GM10847 (cell line): ENCODE measurements around the gene RTP3.

Experiments used
- POLR2A ChIP-seq: IDR thresholded peaks from 2 replicates; pipeline ENCODE4 v1.6.1; 2011; ENCODE audit not compliant: insufficient read length; ENCODE audit errors: extremely low read depth

Gene RTP3

GRCh38 chr3:46495901-46496456 lies 1.8 kb upstream of the RTP3 start:
- no peak for TF ChIP-seq POLR2A

DNA sequence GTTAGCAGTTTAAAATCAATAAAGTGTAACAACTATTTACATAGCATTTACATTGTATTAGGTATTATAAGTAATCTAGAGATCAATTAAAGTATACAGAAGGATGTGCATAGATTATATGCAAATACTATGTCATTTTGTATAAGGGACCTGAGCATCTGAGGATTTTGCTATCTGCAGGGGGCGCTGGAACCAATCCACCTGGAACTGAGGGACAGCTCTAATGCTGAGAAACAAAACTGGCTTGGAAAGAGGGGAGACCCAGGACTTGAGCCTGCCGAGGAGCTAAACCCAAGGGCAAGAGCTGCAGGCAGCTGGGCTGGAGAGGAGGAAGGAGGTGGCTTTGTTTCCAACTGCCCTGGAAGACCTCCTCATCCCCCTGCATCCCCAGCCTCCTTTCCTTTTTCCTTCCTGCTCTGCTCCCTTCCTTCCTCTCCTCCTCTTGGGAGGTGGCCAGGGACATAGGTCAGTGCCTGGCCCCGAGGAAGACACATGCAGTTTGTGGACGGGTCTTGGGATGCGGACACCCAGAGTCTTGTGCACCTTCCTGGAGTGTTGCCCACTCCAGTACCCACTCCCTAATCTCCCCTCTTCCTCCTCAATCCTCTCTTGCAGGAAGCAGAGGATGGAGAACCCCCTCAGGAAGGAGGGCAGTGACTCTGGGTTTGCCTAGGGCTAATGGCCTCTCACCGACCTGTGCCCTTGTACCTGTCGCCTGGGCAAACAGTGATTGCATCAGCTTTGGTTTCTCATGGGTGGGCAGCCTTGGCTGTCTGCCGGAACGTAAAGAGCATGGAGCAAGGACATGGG lies 825 bp upstream of the RTP3 start:
- TF ChIP-seq POLR2A: no peak

DNA sequence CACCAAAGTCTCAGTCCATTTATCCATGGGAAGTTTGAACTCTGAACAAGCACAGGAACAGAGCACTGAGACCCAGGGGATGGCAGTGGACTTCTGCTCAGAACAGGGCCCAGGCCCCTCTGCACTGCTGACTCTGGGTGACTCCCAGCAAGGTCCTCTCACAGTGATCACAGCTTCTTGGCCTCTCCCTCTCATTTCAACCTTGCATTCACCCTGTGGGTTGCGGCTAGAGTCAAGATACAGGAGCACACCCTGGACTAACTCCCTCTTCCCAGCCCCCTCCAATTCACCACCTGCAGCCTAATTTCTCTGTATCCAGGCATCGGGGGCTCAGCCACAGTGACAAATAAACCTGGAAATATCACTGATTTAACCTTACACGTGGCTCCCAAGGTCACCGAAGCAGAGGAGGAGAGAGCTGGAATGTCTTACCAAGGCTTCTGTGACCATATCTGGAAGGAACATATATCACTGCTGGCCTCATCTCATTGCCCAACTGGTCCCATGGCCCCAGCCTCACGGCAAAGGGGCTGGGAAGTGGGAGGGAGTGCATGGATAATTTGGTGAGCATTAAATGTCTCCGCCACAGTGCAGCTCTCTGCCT lies 1.2 kb downstream of the RTP3 start:
- no peak for TF ChIP-seq POLR2A

DNA sequence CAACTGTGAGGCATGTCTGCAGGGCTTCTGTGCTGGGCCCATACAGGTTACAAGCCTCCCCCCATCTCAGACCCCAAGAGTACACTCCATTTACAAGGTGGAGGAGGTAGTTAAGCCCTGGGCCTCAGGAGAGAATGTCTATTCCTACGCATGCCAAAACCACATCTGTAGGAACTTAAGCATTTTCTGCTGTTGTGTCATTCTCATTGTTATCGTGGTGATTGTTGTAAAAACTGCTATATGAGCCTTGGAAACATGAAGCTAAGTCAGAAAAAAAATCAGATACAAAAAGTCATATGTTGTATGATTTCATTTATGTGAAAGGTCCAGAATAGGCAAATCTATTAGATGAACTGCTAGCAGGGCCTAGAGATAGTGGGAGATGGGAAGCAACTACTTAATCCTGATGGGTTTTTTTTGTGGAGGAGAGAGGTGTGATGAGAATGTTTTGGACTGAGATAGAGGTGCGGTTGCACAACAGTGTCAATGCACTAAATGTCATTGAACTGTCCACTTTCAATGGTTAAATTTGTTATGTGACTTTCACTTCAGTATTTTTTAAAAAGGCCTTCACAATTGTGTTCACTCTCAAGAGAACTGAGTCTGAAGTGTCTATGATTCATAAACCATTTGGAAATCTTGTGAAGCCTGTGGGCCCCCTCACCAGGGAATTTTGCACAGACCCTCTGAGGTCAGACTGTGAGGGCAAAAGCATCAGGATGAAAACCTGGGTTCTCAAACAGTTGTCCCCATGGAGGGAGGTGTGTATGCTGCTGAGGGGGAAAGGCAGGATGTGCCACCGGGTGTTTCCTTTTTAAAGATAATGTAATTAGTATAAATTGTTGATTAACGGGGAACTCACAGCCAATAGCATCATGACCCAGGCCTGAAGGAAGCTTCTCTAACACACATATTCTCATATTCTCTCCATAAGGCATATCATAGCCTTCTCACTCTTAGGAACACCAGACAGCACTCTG lies 3.2 kb downstream of the RTP3 start:
- TF ChIP-seq POLR2A: no peak

GRCh38 chr3:46501702-46502101 lies 3.9 kb downstream of the RTP3 start:
- no peak for TF ChIP-seq POLR2A

- TF ChIP-seq POLR2A: no peak
Observed at GRCh38 chr3:46503200-46503874, 5.6 kb downstream of the RTP3 start.

GRCh38 chr3:46504789-46505188 lies 7.0 kb downstream of the RTP3 start:
- TF ChIP-seq POLR2A: no peak

DNA sequence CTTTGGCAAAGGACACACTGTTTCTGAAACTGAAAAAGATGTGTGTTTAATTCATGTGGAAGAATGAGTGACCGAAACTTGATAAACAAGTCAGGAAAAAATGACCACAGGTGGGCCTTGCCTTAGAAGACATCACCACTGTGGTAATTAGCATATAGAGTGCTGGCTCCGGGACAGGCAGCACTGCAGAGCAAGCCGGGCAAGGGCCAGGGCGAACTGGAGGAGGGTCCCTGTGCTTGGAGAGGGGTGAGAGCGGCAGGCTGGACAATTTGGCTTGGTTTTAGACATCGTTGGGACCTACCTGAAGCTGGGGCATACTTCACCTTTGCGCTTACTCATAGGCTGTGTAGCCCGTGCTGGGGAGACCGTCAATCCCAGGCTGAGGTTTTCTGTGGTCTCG lies 8.2 kb downstream of the RTP3 start:
- no peak for TF ChIP-seq POLR2A

GRCh38 chr3:46506526-46506925 lies 8.8 kb downstream of the RTP3 start:
- no peak for TF ChIP-seq POLR2A

GRCh38 chr3:46508850-46509591 lies 11.2 kb downstream of the RTP3 start:
- TF ChIP-seq POLR2A: no peak

- no peak for TF ChIP-seq POLR2A
Observed at GRCh38 chr3:46509661-46510187, 11.9 kb downstream of the RTP3 start.

GRCh38 chr3:46512191-46512749 lies 14.5 kb downstream of the RTP3 start:
- no peak for TF ChIP-seq POLR2A

DNA sequence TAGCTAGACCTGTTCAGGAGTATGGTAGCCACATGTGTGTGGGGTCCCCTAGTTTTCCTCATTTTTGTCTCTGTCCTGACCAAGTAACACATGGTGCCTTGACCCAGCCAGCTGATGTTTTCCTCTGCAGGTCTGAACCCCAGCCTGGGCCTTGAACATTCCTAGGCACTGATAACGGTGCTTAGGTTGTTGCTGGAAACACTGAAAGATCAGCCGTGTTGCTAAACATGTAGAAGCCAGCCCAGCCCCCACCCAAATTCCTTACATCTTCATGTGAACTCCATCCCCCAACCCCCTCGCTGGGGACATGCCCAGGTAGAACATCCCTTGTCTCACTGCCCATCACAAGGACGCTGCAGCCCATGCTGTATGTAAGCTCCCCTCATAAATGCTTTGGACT lies 18.7 kb downstream of the RTP3 start:
- no peak for TF ChIP-seq POLR2A
